ENCODE results near the gene GTF2A1.

DNA sequence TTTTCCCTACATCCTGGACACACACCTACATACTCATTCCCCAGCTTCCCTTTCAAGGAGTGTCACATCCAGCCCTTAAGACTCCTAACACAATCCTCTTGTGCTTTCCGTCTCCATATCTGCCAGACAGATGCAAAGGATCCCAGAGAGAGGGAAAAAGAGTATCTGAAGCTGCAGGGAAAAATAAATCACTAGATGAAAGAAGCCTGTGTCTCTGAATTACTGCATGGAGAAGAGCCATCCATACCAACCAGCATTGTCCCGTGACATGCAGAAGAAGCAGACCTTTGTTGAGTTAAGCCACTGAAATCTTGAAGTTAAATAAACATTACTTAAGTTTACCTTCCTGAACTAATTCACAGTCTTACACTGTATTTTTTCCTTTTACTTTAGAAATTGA lies 54.6 kb downstream of the GTF2A1 start:
- TF ChIP-seq CTCF (IDR thresholded peaks at IDR 0.05; ENCODE audit: low read length) = no peak
- TF ChIP-seq EZH2 (IDR thresholded peaks at IDR 0.05; ENCODE audit: borderline replicate concordance, low read length) = no peak
